CD4-positive, alpha-beta memory T cell (primary cell): ENCODE results near the gene DDX43. TPM values are rescaled to one million over a fixed set of nuclear protein-coding genes. Genes with fewer than 3 reads are reported as not detected.
"Not testable (repeated sequence)": the region's sequence is repeated elsewhere in the genome, so short reads cannot be mapped to it uniquely, and the experiment has no call there.

Experiments used
- CTCF ChIA-PET: fragments of 350-600 bp; sonication (Branson Sonifier 250); formaldehyde crosslinking; loops from one replicate; lab custom pipeline; 2021; ENCODE audit warnings: inconsistent platforms; ENCODE audit not compliant: partially characterized antibody; lab: Charles Lee
- POLR2A ChIA-PET: fragments of 350-600 bp; sonication (Branson Sonifier 250); formaldehyde crosslinking; loops from one replicate; lab custom pipeline; 2021; ENCODE audit not compliant: partially characterized antibody; lab: Charles Lee
- DNase-seq, 5 donors: peaks; one replicate each; pipeline versions ENCODE4 v3.0.0 to v3.0.0-alpha.2; 2020 to 2022; ENCODE audit warnings: mixed read lengths in 1 of 5
- H3K27ac ChIP-seq: one replicate; pipeline ENCODE4 v1.7.0; 2013; ENCODE audit warnings: low read depth, low read length
- H3K27me3 ChIP-seq: 2 replicates; pipeline ENCODE4 v1.7.0; 2013; ENCODE audit warnings: mild to moderate bottlenecking, low read length, moderate library complexity; ENCODE audit not compliant: insufficient read depth
- H3K36me3 ChIP-seq: 2 replicates; pipeline ENCODE4 v1.7.0; 2013; ENCODE audit warnings: mild to moderate bottlenecking, low read length, moderate library complexity; ENCODE audit not compliant: insufficient read depth
- H3K4me1 ChIP-seq: 2 replicates; pipeline ENCODE4 v1.7.0; 2013; ENCODE audit warnings: mild to moderate bottlenecking, low read length, moderate library complexity; ENCODE audit not compliant: insufficient read depth
- H3K4me3 ChIP-seq, 2 donors: one replicate each; pipeline ENCODE4 v1.7.0; 2013; ENCODE audit warnings: low read length in 2 of 2, mild to moderate bottlenecking in 1 of 2
- H3K9me3 ChIP-seq, 2 donors: one replicate each; pipeline ENCODE4 v1.7.0; 2013; ENCODE audit warnings: low read length in 2 of 2, control low read depth in 1 of 2; ENCODE audit not compliant: control insufficient read depth in 1 of 2
- H3K27ac Mint-ChIP-seq, 7 donors: one replicate each; pipeline ENCODE4 v1.8.0; 2020 to 2021; ENCODE audit warnings: mixed read lengths in 7 of 7, mild to moderate bottlenecking in 6 of 7, inconsistent platforms in 3 of 7, moderate library complexity in 3 of 7
- H3K27me3 Mint-ChIP-seq, 2 donors: one replicate each; pipeline ENCODE4 v1.8.0; 2020 to 2021; ENCODE audit warnings: mixed read lengths in 2 of 2
- H3K36me3 Mint-ChIP-seq, 2 donors: one replicate each; pipeline ENCODE4 v1.8.0; 2020 to 2021; ENCODE audit warnings: mixed read lengths in 2 of 2, inconsistent platforms in 1 of 2, mild to moderate bottlenecking in 1 of 2
- H3K4me1 Mint-ChIP-seq, 4 donors: one replicate each; pipeline ENCODE4 v1.8.0; 2020 to 2021; ENCODE audit warnings: mixed read lengths in 4 of 4, mild to moderate bottlenecking in 1 of 4
- H3K4me3 Mint-ChIP-seq, 8 donors: one replicate each; pipeline ENCODE4 v1.8.0; 2020 to 2021; ENCODE audit warnings: mixed read lengths in 8 of 8, mild to moderate bottlenecking in 7 of 8, moderate library complexity in 6 of 8, inconsistent platforms in 3 of 8
- H3K9me3 Mint-ChIP-seq, 8 donors: one replicate each; pipeline ENCODE4 v1.8.0; 2020 to 2021; ENCODE audit warnings: mixed read lengths in 8 of 8, mild to moderate bottlenecking in 5 of 8, inconsistent platforms in 3 of 8, moderate library complexity in 1 of 8
- intact Hi-C: fragments of 100-400 bp; cut with micrococcal nuclease; formaldehyde crosslinking; loops from one replicate; pipeline ENCODE4 v1.15.1; 2023
- polyA plus RNA-seq, 2 donors: library from polyadenylated mRNA; unstranded; fragments of 300-500 nt; fragmentation: Illumina TruSeq; gene quantifications; one replicate each; pipeline ENCODE4 v1.2.3, GENCODE V29; 2021
- total RNA-seq, 2 experiments: library from RNA; stranded (reverse); gene quantifications; one replicate each; pipeline ENCODE4 v1.2.3, GENCODE V29; 2021

The DDX43 gene
- total and polyA plus RNA-seq, 4 experiments from 2014 or later: 0.49 to 1.9 (median 0.76) TPM

DNA sequence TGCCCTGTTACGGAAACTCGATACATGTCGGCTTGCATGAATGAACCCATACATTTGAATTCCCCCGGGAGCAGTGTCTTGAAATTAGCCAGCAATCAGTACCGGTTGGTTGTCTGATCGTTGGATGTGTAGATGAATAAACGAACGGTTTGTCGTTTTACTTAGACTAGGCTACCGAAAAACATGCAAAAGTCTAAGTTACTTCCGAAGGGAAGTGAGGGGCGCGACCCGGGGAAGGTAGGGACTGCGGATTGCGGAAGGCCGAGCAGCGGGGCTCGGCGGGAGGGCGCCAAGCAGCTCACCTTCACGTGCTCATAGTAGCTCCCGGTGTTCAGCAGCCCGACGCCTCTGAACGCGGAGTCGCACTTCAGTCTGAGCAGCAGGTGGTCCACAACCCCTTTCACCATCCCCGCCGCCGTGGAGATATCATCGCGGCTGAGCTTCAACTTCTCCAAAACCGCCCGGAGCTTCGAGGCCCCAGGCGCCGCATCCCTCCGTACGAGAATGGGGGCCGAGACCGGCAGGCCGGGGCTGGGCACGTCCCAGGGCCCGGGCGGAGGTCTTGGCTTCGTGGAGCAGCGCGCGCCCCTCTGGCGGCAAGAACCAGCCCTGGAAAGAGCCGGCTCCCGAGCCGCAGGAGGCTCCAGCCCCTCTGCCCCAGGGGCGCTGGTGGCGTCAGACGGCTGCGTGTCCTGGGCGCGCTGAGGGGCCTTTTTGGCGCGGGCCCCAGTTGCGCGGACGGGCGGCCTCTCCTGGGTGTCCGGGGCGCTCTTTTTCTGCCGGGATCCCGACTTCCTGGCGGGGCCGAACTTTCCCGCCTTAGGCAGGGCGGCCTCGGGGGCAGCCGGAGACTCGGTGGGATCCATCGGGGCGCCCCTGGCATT, 56.8 kb downstream of the DDX43 start:
- Histone ChIP-seq H3K4me3 (peak overlapping the region; percentile 97 to 98), H3K9me3 (no peaks in the 10 kb centered on the region), H3K27me3 (no peaks in the 10 kb centered on the region), H3K36me3 (no peaks in the 10 kb centered on the region), H3K4me1 (peaks cover 32% of the 10 kb centered on the region), H3K27ac (peak overlapping the region; percentile 92)
- ChIA-PET CTCF (interaction anchor here (1.0 to 3.9 kb wide), 14 partner anchors 10 to 201 kb away, joined by 3 to 42 read pairs (median 4); partner anchors contain the start of genes DDX43 and MTO1), POLR2A (interaction anchor here (0.6 to 3.8 kb wide), 24 partner anchors 10 to 271 kb away, joined by 3 to 135 read pairs (median 5); partner anchors contain the start of genes EEF1A1, KHDC1, MTO1 and SLC17A5)
- DNase-seq: peak; percentile 41 to 64 (median 49)
- no peaks in the 10 kb centered on the region for H3K27me3 Mint-ChIP-seq
- peaks cover 14 to 44% (median 24%) of the 10 kb centered on the region in 4 donors for H3K4me1 Mint-ChIP-seq
- H3K36me3 Mint-ChIP-seq: peaks cover 0 to 20% of the 10 kb centered on the region in 2 donors
- intact Hi-C loops: loop anchor here (1.0 to 5.0 kb wide), 5 partner anchors 10 to 189 kb away; partner anchors contain the start of genes EEF1A1, KHDC1 and MTO1
- H3K27ac Mint-ChIP-seq: peak overlapping the region; percentile 88 to 97 (median 92)
- peaks cover 0 to 2% (median 0%) of the 10 kb centered on the region in 8 donors for H3K9me3 Mint-ChIP-seq
- H3K4me3 Mint-ChIP-seq: peak overlapping the region; percentile 90 to 99 (median 97)

DNA sequence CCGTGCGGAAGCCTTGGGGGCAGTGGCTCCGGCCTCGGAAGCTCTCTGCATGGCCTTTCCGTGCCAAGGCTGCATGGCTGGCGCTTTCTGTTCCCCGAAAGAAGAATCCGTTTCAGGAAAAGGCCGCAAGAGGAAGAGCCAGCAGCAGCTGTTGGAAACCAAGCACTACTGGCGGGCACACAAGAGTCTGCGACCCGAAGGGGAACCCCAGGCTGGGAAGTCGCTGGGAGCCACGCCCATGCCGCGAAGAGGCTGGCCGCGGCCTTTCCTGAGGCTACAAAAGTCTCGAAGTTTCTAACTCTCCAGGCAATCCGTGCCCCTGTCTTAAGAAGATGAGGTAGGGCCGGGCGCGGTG, 57.5 kb downstream of the DDX43 start, which contains the start of gene CGAS:
Gene CGAS, minus strand, starts transcription at position 191 of the 355 bp plus-strand sequence. Its CDS starts 116 bp downstream, at position 75.
- peaks cover 0 to 2% (median 0%) of the 10 kb centered on the region in 8 donors for H3K9me3 Mint-ChIP-seq
- H3K27me3 ChIP-seq: no peaks in the 10 kb centered on the region
- peak within 1 kb of the TSS; percentile 97 to 98 for H3K4me3 ChIP-seq
- CTCF ChIA-PET: interaction anchor here (1.0 to 3.9 kb wide), 10 partner anchors 9 to 200 kb away, joined by 3 to 42 read pairs (median 4); partner anchors contain the start of genes DDX43 and MTO1
- peak within 1 kb of the TSS; percentile 92 for H3K27ac ChIP-seq
- peak within 1 kb of the TSS; percentile 88 to 97 (median 92) for H3K27ac Mint-ChIP-seq
- H3K36me3 ChIP-seq: no peaks in the 10 kb centered on the region
- peak within 1 kb of the TSS; percentile 90 to 99 (median 97) for H3K4me3 Mint-ChIP-seq
- peak; percentile 68 to 86 (median 72) for DNase-seq
- POLR2A ChIA-PET: interaction anchor here (0.7 to 3.8 kb wide), 16 partner anchors 10 to 272 kb away, joined by 3 to 135 read pairs (median 6); partner anchors contain the start of genes EEF1A1 and MTO1
- intact Hi-C loops: loop anchor here (1.0 to 5.0 kb wide), 2 partner anchors 9 to 190 kb away; partner anchors contain the start of genes KHDC1 and MTO1
- peaks cover 0 to 20% of the 10 kb centered on the region in 2 donors for H3K36me3 Mint-ChIP-seq
- H3K27me3 Mint-ChIP-seq: no peaks in the 10 kb centered on the region
- peaks cover 14 to 44% (median 25%) of the 10 kb centered on the region in 4 donors for H3K4me1 Mint-ChIP-seq
- H3K9me3 ChIP-seq: no peaks in the 10 kb centered on the region
- peaks cover 32% of the 10 kb centered on the region for H3K4me1 ChIP-seq

DNA sequence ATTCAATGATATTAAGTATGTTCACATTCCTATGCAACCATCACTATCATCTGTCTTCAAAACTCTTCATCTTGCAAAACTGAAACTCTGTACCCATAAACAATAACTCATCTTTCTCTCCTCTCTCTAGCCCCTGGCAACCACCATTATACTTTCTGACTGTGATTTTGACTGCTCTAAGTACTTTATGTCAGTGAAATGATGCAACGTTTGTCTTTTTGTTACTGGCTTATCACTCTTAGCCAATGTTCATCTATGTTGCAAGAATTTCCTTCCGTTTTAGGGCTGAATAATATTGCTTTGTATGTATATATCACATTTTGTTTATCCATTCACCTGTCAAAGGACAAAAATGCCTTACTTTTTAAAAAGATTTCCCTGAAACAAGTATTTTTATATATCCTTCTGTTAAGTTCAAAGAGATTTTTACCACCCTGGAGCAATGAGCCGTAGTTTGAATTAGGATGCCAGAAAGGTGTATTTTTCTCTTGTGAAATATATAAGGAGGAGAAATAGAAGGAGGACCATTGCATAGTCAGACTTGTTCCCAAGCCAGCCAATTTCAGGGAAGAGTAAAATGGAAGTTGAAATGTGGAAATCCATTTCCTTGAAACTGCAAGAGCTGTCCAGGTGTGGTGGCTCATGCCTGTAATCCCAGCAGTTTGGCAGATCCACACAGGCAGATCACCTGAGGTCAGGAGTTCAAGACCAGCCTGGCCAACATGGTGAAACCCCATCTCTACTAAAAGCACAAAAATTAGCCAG, 61.4 kb downstream of the DDX43 start:
- Mint-ChIP-seq H3K27ac (peak overlapping the region in 5 of 7 donors; percentile 0 to 93 (median 22)), H3K27me3 (no peaks in the 10 kb centered on the region), H3K4me3 (peak overlapping the region in 3 of 8 donors; percentile 3 to 69 (median 9)), H3K36me3 (peaks cover 0 to 2% of the 10 kb centered on the region in 2 donors), H3K4me1 (peaks cover 17 to 43% (median 24%) of the 10 kb centered on the region in 4 donors), H3K9me3 (peaks cover 0 to 2% (median 0%) of the 10 kb centered on the region in 8 donors)
- Histone ChIP-seq H3K9me3 (no peaks in the 10 kb centered on the region), H3K4me1 (peaks cover 28% of the 10 kb centered on the region), H3K27ac (no peak overlapping the region), H3K36me3 (no peaks in the 10 kb centered on the region), H3K4me3 (no peak overlapping the region), H3K27me3 (no peaks in the 10 kb centered on the region)
- ChIA-PET CTCF (no interaction called here), POLR2A (interaction anchor here (4.7 kb wide), 1 partner anchor 65 kb away, joined by 14 read pairs; the partner anchor contains the start of gene EEF1A1)
- intact Hi-C loops: no loop called here
- no peak for DNase-seq

DNA sequence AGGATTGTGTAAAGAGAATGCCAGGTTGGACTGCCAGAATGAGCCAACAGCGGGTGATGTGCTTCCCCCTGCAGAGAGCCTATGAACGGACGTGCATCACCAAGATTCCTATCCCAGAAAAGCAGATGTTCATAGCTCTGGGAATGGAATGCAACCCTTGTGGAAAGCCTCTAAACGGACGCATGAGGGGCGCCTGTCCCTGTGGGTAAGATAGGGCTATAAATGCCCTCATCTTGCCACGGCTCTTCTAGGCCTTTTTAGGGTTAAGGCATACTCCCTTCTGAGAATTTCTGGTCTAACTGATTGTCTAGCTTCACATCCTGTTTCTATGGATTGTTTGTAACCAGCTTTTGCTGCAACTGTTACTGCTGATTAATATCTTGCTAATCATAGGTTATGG, 64.8 kb downstream of the DDX43 start:
- H3K4me3 ChIP-seq, H3K27ac ChIP-seq, H3K9me3 ChIP-seq, H3K27me3 Mint-ChIP-seq, intact Hi-C loops, H3K27me3 ChIP-seq, H3K36me3 ChIP-seq, DNase-seq, H3K9me3 Mint-ChIP-seq: not testable (repeated sequence)
- Mint-ChIP-seq H3K36me3 (peaks cover 4 to 22% of the 10 kb centered on the region in 2 donors), H3K27ac (peak overlapping the region; percentile 81 to 96 (median 93)), H3K4me3 (peak overlapping the region; percentile 21 to 95 (median 72)), H3K4me1 (peaks cover 27 to 62% (median 44%) of the 10 kb centered on the region in 4 donors)
- POLR2A ChIA-PET: interaction anchor here (4.7 to 4.8 kb wide), 2 partner anchors 8 to 61 kb away, joined by 14 to 135 read pairs; partner anchors contain the start of genes CGAS and EEF1A1
- CTCF ChIA-PET: interaction anchor here (1.7 to 4.6 kb wide), 2 partner anchors 8 to 152 kb away, joined by 4 to 42 read pairs; partner anchors contain the start of gene CGAS
- peaks cover 44% of the 10 kb centered on the region for H3K4me1 ChIP-seq

DNA sequence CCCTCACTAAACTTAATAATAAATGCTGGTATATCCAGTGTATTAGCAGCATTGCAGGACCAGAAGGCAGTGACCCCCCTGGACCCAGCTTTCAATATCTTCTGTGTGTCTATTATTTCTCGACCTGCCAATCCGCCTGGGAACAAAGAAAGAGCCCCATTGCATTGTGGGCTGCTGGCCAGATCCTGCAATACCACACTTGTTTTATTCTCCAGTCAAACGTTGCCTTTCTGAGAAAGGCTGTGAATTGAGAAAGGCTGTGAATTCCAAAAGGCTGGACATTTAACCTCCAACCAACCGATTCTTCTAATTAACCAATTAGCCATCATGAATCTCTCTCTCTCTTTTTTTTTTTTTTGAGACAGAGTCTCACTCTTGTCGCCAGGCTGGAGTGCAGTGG, 65.4 kb downstream of the DDX43 start:
- Mint-ChIP-seq H3K4me1 (peaks cover 27 to 62% (median 44%) of the 10 kb centered on the region in 4 donors), H3K9me3 (no peaks in the 10 kb centered on the region), H3K4me3 (peak overlapping the region; percentile 54 to 95 (median 74)), H3K27me3 (no peaks in the 10 kb centered on the region), H3K27ac (peak overlapping the region; percentile 84 to 96 (median 93)), H3K36me3 (peaks cover 4 to 22% of the 10 kb centered on the region in 2 donors)
- CTCF ChIA-PET: interaction anchor here (1.6 to 4.6 kb wide), 3 partner anchors 8 to 151 kb away, joined by 3 to 42 read pairs (median 4); partner anchors contain the start of gene CGAS
- Histone ChIP-seq H3K9me3 (no peaks in the 10 kb centered on the region), H3K36me3 (no peaks in the 10 kb centered on the region), H3K4me1 (peaks cover 47% of the 10 kb centered on the region), H3K27ac (no peak overlapping the region), H3K4me3 (no peak overlapping the region), H3K27me3 (no peaks in the 10 kb centered on the region)
- DNase-seq: no peak
- POLR2A ChIA-PET: interaction anchor here (0.7 to 4.8 kb wide), 6 partner anchors 8 to 229 kb away, joined by 3 to 135 read pairs (median 16); partner anchors contain the start of genes CGAS, DDX43 and EEF1A1
- intact Hi-C loops: loop anchor here (2.0 kb wide), 2 partner anchors 37 to 193 kb away; partner anchors contain the start of gene SLC17A5
